GM18951 (cell line): Measurements from ENCODE around the gene ESPN.

Source experiments
- POLR2A ChIP-seq: IDR thresholded peaks from 4 replicates; pipeline ENCODE4 v1.6.1; 2011; ENCODE audit warnings: mild to moderate bottlenecking; ENCODE audit not compliant: insufficient read length, insufficient read depth; ENCODE audit errors: extremely low read depth
- in situ Hi-C: fragments of 300-500 bp; cut with MboI; formaldehyde crosslinking; loops from one replicate; pipeline ENCODE4 v1.12.0; 2022; ENCODE audit warnings: low sequenced_read_pairs, mixed read lengths, inconsistent platforms; ENCODE audit not compliant: unreplicated experiment

The ESPN gene

DNA sequence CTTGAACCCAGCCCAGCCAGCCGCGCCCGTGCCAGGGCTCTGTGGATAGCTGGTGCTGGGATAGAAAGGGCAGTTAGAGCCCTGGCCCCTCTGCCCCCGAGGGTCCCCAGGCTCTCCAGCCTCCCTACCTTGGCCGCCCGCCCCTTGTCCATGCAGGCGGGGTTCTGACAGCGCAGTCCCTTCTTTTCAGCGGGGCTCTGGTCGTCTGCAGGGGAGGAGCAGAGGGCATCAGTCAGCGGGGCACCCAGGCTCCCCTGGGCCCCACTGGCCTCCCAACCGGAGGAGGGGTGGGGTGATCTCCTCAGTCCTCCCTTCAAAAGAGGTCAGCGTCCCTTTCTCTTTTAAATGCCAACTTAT is 71.8 kb downstream of the ESPN start:
- no peak for TF ChIP-seq POLR2A
- in situ Hi-C loops: loop anchor here (10.0 kb wide), 1 partner anchor 138 kb away; no protein-coding TSS in a partner anchor

DNA sequence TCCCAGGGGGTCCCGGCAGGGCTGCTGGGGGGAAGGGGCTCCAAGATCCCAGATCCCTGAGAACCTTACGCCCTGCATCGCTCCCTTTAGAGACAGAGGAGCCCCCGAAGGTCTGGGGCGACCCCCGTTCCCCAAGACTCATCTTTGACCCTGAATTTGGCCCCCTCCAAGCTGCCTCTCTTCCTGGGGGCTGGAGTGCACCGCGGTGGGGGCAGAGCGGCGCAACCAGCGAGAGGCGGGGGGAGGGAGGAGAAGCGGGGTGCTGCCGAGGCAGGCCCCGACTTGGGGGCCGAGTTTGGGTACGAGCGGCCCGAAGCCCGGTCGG is 72.3 kb downstream of the ESPN start:
- in situ Hi-C loops: loop anchor here (10.0 kb wide), 1 partner anchor 138 kb away; no protein-coding TSS in a partner anchor
- TF ChIP-seq POLR2A: no peak

DNA sequence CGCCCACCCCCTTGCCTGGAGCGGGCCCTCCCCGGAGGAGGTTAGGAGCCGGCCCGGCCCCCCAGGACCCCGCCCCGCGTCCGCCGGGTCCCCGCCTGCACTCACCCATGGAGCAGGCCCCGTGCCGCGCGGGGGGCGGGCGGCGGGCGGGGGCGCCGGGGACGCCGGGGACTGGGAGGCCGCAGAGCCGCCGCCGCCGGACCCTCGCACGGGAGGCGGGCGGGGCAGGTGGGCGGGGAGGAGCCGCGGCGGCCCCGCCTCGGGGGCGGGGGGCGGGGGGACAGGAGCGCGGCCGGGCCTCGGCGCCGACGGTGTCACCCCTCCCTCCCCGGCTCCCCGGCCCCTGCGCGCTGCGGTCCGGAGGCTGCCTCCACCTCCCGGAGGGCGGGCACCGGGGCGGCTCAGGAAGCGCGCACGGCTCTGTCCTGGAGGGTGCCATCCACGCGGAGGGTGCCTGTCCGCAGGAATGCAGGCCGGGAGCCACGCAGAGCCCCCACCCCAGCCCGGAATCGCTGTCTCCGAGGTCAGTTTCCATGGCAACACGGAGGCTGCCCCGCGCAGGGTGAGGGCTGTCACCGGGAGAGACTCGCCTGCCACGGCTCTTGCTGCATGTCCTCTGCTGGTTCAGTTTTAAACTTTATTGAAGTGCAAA is 72.8 kb downstream of the ESPN start:
- TF ChIP-seq POLR2A: no peak
- in situ Hi-C loops: loop anchor here (10.0 kb wide), 1 partner anchor 137 kb away; no protein-coding TSS in a partner anchor

DNA sequence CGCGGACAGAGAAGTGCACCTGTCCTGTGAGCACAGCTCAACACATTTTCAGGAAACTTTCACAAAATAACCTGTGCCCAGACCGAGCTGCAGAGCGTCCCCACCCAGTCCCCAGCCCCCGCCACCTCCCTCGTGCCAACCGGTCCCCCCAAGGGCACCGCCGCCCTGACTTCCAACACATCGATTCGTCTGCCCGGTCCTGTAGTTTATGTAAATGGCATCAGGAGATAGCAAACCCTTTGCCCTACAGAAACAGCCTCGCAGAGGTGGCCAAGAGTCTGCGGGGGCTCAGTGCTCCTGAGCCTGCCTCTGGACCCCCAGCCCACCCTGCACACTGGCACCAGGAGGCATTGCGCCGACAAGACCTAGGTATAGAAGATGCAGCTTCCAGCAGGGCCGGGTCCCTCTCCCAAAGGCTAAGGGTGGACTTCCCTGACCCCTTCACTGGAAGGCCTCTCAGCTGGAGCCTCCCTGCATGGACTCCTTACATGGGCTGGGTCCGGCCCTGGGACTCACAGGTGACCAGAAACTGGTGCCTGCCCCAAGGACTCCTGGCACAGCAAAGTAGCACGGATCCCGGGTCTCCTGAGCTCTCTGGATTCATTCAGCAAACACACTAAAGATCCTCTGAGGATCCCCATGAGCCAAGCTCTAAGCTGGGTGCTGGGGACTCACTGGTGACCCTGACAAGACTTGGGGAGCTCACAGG is 73.4 kb downstream of the ESPN start:
- in situ Hi-C loops: loop anchor here (10.0 kb wide), 1 partner anchor 137 kb away; no protein-coding TSS in a partner anchor
- TF ChIP-seq POLR2A: no peak

DNA sequence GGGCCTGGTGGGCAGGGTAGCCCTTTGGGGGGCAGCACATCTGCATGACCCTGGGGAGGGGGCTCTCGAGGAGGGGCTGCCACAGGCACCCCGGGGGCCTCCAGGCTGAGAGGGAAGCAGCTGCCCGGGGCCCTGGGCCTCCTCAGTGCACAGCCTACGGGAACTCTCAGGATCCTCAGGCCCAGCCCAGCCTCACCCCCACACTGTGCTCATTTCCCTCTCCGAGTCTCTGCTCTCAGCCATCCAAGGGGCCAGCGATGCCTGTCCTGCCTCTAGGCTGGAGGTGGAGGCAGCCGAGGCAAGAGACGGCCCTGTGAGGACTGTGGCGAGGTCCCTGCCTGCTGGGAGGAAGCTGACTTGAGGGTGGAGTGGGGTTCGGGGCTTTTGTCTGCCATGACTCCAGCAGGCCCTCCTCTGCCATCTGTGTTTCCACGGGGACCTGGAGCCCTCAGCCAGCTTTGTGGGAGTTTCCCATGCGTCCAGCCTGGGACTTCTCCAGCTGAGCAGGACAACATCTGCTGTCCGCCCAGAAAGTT is 74.1 kb downstream of the ESPN start:
- in situ Hi-C loops: loop anchor here (10.0 kb wide), 1 partner anchor 136 kb away; no protein-coding TSS in a partner anchor
- no peak for TF ChIP-seq POLR2A

DNA sequence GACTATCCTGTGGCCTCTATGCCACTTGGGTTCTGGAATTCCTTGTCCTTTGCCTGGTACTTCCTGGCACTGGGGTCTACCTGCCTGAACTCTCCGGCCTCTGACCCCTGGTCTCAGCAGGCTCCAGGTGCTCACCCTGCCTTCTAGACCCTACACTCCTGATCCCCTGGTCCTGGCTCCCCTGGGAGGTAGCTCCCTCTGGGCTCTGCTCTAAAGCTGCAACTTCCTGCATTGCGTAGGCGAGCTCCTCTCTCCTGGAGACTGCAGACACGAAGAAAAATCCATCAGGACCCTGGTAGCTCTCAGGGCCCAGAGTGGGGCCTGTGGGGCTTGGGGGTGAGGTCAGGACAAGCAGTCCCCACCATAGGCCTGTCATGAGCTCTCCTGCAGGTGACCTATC is 74.7 kb downstream of the ESPN start:
- no peak for TF ChIP-seq POLR2A
- in situ Hi-C loops: loop anchor here (10.0 kb wide), 1 partner anchor 136 kb away; no protein-coding TSS in a partner anchor

DNA sequence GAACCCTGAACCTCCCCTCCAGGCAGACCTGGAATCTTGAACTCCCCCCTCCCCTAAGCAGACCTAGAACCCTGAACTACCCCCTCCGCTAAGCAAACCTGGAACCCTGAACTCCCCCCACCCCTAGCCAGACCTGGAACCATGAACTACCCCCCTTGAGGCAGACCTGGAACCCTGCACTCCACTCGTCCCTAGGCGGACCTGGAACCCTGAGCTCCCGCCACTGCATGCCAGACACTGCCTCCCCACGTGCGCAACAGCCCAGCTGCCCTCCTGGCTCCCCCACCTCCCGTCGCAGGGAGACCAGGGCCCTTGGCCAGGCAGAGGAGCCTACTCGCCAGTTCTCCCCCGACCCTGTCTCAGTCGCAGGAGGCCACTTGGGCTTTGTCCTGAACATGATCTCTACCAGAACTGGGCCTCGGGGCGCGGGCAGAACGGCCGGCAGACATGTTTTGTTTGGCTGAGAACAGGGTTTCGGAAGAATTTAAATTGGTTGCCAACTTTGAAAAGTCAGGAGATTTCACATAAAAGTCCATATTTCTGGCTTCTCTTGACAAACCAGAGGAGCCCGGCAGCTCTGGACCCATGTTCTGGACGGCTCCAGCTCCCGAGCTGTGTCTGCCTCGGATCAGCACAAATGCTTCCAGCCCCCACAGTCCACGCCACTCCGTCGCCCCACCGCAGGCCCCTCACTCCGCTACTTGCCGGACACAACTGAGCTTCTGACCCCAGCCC is 76.1 kb downstream of the ESPN start:
- no peak for TF ChIP-seq POLR2A
- in situ Hi-C loops: no loop called here

DNA sequence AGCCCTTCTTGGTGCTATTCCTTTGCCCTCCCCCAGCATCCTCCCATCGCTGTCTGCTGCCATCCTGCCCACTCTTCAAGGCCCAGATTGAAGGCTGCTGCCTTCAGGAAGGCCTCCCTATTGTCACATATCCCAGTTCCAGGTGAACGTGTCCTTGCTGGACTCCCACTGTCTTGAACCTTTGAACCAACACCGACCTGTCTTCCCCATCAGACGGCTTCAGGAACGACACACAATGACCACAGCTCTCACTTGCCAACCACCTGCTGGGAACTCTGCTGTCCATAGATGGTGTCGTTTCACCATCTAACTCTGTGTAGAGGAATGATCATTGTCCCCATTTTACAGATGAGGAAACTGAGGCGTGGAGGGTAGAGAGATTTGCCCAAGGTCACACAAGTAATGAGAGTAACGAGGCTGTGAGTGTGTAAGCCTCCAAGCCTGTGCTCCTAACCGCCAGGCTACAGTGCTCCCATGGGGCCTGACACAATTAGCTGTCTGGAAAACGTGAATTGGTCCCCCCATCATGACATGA is 76.8 kb downstream of the ESPN start:
- in situ Hi-C loops: no loop called here
- no peak for TF ChIP-seq POLR2A

DNA sequence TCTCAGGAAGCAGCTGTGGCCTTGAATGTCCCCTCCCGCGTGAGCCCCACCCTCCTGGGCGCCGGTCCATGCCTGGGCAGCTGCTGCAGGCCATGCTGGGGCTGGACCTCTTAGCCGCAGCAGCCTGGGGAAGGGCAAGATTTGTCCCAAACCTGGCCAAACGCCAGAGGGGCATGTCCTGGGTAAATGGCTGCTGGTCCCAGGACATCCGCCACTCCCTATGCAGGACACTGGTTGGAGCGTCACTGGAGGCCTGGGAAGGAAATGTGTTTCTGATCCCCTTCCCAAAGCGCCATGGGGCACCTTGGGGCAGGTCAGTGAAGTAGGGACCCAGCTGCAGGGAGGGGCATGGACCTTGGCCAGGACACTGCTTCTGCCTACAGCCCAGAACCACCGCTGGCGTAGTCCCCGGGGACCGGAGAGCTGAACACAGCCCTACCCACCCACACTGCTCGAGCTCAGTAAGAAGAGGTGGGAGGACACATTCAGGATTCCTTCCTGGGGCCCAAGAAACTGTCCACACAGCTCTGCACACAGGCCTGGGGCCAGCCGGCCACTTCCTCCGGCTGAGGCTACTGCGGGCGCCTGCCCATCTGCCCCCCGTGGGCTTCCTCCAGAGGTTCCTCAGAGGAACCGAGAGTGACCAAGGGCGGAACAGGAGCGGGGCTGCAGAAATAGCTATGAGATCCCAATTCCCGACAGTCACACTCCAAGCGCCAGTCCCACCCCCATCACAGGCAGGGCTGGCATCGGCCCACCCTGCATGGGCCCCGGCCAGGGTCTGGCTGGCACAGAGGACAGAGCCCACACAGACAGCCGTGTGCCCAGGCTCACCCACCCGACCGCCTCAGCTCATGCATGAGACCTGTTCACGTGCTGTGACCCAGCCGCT is 77.7 kb downstream of the ESPN start:
- TF ChIP-seq POLR2A: no peak
- in situ Hi-C loops: no loop called here

DNA sequence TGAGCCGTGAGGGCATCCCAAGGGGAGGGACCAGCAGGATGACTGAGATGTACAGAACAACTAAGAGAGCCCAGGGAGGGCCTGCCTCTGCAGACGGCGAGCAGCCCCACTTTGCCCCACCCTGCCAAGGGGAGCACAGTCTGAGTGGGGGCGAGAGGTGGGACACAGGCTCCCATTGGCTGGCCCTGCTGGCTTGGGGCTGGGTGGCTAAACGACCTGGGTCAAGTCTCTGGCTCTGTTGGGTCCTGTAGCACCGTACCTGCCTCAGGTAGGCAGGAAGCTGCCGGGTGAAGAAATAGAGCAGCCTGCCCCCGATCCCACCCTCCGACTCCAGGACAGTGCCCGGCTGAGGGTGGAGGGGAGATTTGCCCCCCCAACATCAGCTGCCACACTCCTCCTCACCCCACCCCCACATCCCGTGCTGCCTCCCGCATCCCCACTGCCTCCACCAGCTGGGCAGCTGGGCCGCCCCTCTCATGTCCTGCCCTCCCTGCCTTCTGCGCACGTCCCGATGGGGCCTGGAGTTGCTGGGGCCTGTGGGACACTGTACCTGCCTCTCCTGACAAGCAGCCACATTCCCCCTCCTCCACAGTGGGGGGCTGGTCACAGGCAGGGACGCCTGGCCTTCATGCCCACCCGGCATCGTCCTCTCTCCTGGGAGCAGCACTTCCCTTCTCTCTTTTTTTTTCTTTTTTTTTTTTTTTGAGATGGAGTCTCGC is 79.5 kb downstream of the ESPN start:
- in situ Hi-C loops: no loop called here
- no peak for TF ChIP-seq POLR2A

DNA sequence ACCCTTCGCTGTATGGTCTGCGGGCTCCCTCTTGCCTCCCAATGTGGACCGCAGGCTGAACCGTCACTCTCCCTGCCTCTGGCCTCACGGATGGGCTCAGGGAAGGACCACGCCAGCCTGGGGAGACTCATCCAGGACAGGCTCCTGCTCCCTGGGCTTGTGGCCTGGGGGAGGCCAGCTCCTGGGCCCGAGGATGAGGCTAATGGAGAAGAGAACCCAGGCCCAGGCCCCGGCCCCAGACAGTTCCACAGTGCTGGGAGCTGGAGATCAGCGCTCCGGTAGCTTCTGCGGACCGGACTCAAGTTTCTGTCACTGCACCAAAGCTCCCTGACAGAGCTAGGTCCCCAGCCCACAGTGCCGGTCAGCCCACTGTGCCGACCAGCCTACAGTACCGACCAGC is 80.3 kb downstream of the ESPN start:
- in situ Hi-C loops: no loop called here
- TF ChIP-seq POLR2A: no peak

DNA sequence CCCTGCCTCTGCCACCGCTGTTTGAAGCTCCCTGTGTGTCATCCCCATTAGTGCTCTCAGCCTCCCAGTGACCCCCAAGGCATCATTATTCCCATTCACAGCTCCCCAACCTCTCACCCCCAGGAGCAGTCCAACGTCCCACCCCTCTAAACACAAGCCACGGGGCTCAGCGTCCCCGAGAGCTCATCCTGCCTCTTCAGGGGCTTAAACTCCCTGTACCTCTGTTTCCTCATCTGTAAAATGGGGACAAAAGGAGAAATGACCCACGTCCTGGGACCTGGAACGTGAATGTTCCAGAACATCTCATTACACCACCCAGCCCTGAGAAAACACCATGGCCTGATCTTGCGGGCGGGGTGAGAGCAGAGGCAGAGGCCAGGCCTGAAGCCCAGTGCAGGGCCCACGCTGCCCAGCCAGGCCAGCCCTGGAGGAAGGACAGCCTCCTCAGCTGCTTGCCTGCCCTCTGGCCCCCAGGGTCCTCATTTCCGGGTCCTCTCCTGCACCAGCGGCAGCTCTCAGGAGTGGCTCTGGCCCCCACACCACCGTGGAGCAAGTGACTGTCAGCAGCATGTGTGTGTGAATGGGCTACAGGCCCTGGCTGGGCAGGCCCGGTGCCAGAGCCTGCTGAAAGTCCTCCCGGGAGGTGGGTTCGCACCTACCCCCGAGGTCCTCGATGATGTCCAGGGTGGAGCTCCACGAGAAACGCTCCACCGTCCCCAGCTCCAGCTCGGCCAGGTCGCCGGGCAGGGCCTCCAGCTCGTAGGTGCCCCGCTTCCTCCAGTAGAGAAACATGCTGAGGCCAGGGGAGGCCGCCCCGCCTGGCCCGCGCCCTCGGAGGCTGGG is 81.0 kb downstream of the ESPN start:
- in situ Hi-C loops: no loop called here
- no peak for TF ChIP-seq POLR2A
